ENCODE data around the gene ZNF416. TPM values are rescaled to one million over a fixed set of nuclear protein-coding genes. Genes with fewer than 3 reads are reported as not detected.

Gene ZNF416
- total RNA-seq, 1 experiment from 2014 or later, result 3.6 TPM

DNA sequence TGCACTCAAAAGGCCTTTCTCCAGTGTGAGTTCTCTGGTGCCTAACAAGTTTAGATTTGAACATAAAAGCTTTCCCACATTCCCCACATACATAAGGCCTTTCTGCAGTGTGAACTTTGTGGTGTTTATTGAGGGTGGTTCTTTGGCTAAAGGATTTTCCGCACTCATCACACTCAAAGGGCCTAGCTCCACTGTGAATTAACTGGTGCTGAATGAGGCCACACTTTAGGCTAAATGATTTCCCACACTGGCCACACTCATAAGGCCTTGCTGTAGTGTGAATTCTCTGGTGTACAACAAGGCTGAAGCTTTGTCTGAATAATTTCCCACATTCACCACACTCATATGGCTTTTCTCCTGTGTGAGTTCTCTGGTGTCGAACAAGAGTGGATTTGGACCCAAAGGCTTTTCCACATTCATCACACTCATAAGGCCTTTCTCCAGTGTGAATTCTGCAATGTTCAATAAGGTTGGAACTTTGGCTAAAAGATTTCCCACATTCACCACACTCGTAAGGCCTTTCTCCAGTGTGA, 6.2 kb downstream of the ZNF416 start:
- Histone ChIP-seq H3K9me2 (replicated peaks; ENCODE audit: low read length) (no peaks in the 10 kb centered on the region), H3K4me2 (ENCODE audit: low read length) (no peak overlapping the region), H3F3A (ENCODE audit: low read length, unreplicated experiment) (no peaks in the 10 kb centered on the region), H3K9me3 (ENCODE audit: low read length) (peaks cover 79% of the 10 kb centered on the region), H3K36me3 (ENCODE audit: low read depth, low read length) (peaks cover 64% of the 10 kb centered on the region), H3K9ac (ENCODE audit: low read length) (no peak overlapping the region), H3K4me3 (ENCODE audit: low read length) (no peak overlapping the region), H3K79me2 (ENCODE audit: low read length) (peaks cover 2% of the 10 kb centered on the region), H2AFZ (ENCODE audit: low read length) (no peak overlapping the region), H3K27me3 (ENCODE audit: low read length) (no peaks in the 10 kb centered on the region), H4K20me1 (ENCODE audit: low read length) (no peaks in the 10 kb centered on the region), H3K4me1 (ENCODE audit: insufficient read depth, low read length) (no peaks in the 10 kb centered on the region), H3K27ac (ENCODE audit: low read length) (no peak overlapping the region)
- TF ChIP-seq EZH2 (IDR thresholded peaks at IDR 0.05; ENCODE audit: low read length, unreplicated experiment), result no peak
- TF ChIP-seq, protein P1, sequence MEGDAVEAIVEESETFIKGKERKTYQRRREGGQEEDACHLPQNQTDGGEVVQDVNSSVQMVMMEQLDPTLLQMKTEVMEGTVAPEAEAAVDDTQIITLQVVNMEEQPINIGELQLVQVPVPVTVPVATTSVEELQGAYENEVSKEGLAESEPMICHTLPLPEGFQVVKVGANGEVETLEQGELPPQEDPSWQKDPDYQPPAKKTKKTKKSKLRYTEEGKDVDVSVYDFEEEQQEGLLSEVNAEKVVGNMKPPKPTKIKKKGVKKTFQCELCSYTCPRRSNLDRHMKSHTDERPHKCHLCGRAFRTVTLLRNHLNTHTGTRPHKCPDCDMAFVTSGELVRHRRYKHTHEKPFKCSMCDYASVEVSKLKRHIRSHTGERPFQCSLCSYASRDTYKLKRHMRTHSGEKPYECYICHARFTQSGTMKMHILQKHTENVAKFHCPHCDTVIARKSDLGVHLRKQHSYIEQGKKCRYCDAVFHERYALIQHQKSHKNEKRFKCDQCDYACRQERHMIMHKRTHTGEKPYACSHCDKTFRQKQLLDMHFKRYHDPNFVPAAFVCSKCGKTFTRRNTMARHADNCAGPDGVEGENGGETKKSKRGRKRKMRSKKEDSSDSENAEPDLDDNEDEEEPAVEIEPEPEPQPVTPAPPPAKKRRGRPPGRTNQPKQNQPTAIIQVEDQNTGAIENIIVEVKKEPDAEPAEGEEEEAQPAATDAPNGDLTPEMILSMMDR (conservative IDR thresholded peaks at IDR 0.05; ENCODE audit: low read depth, low read length), result no peak
- TF ChIP-seq EZH2phosphoT487 (IDR thresholded peaks at IDR 0.05; ENCODE audit: borderline replicate concordance, low read length), result no peak
- BruUV-seq (replicated peaks), result no TSS peak
- no peak for ATAC-seq
- no peak for DNase-seq
- intact Hi-C loops (cut with micrococcal nuclease), result no loop called here
- ChIA-PET CTCF (no interaction called here), POLR2A (ENCODE audit: unreplicated experiment) (no interaction called here)

DNA sequence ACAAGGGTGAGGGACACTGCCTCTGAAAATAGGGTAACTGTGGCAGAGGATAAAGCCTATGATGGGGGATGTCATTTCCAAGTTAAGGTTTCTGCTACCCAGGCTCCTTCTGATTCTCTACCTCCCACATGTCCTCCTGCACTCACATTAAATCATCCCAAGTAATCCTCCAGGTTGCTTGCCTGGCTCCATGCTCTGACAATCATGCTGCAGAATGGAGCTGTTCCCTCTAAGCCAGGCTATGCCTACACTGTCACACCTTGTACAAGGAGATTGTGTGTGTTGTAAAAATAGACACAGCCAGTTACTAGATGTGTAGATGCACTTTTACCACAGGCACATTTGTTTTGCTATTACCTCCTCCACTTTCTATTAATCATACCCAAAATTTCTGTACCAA, 8.0 kb downstream of the ZNF416 start:
- intact Hi-C loops (cut with micrococcal nuclease), result no loop called here
- peaks cover 49% of the 10 kb centered on the region for H3K36me3 ChIP-seq (ENCODE audit: low read depth, low read length)
- DNase-seq (no peak), ATAC-seq (no peak)
- no TSS peak for BruUV-seq (replicated peaks)
- H4K20me1 ChIP-seq (ENCODE audit: low read length), result no peaks in the 10 kb centered on the region
- no peaks in the 10 kb centered on the region for H3K9me2 ChIP-seq (replicated peaks; ENCODE audit: low read length)
- no peaks in the 10 kb centered on the region for H3K27me3 ChIP-seq (ENCODE audit: low read length)
- no peak overlapping the region for H3K4me3 ChIP-seq (ENCODE audit: low read length)
- H3F3A ChIP-seq (ENCODE audit: low read length, unreplicated experiment), result no peaks in the 10 kb centered on the region
- TF ChIP-seq, protein P1 (conservative IDR thresholded peaks at IDR 0.05; ENCODE audit: low read depth, low read length), result no peak
- no peak for TF ChIP-seq EZH2phosphoT487 (IDR thresholded peaks at IDR 0.05; ENCODE audit: borderline replicate concordance, low read length)
- no peak for TF ChIP-seq EZH2 (IDR thresholded peaks at IDR 0.05; ENCODE audit: low read length, unreplicated experiment)
- H3K27ac ChIP-seq (ENCODE audit: low read length), result no peak overlapping the region
- no peaks in the 10 kb centered on the region for H3K79me2 ChIP-seq (ENCODE audit: low read length)
- CTCF ChIA-PET, result no interaction called here
- no peak overlapping the region for H3K9ac ChIP-seq (ENCODE audit: low read length)
- H3K4me2 ChIP-seq (ENCODE audit: low read length), result no peak overlapping the region
- POLR2A ChIA-PET (ENCODE audit: unreplicated experiment), result no interaction called here
- no peak overlapping the region for H2AFZ ChIP-seq (ENCODE audit: low read length)
- H3K4me1 ChIP-seq (ENCODE audit: insufficient read depth, low read length), result no peaks in the 10 kb centered on the region
- H3K9me3 ChIP-seq (ENCODE audit: low read length), result peaks cover 87% of the 10 kb centered on the region

GRCh38 chr19:57566396-57567265, 12.1 kb downstream of the ZNF416 start:
- H3K36me3 ChIP-seq (ENCODE audit: low read depth, low read length), result peaks cover 8% of the 10 kb centered on the region
- H3K9ac ChIP-seq (ENCODE audit: low read length), result no peak overlapping the region
- no peaks in the 10 kb centered on the region for H4K20me1 ChIP-seq (ENCODE audit: low read length)
- no peaks in the 10 kb centered on the region for H3F3A ChIP-seq (ENCODE audit: low read length, unreplicated experiment)
- H3K27ac ChIP-seq (ENCODE audit: low read length), result no peak overlapping the region
- H3K4me1 ChIP-seq (ENCODE audit: insufficient read depth, low read length), result no peaks in the 10 kb centered on the region
- intact Hi-C loops (cut with micrococcal nuclease), result no loop called here
- H3K9me3 ChIP-seq (ENCODE audit: low read length), result peaks cover 86% of the 10 kb centered on the region
- ChIA-PET CTCF (no interaction called here), POLR2A (ENCODE audit: unreplicated experiment) (no interaction called here)
- H3K9me2 ChIP-seq (replicated peaks; ENCODE audit: low read length), result no peaks in the 10 kb centered on the region
- no TSS peak for BruUV-seq (replicated peaks)
- H3K27me3 ChIP-seq (ENCODE audit: low read length), result no peaks in the 10 kb centered on the region
- TF ChIP-seq, protein P1 (conservative IDR thresholded peaks at IDR 0.05; ENCODE audit: low read depth, low read length), result 0 out of 2 replicates have a peak, but pooled peaks have one; percentile 13
- no peak for TF ChIP-seq EZH2phosphoT487 (IDR thresholded peaks at IDR 0.05; ENCODE audit: borderline replicate concordance, low read length)
- no peak overlapping the region for H2AFZ ChIP-seq (ENCODE audit: low read length)
- no peaks in the 10 kb centered on the region for H3K79me2 ChIP-seq (ENCODE audit: low read length)
- no peak overlapping the region for H3K4me3 ChIP-seq (ENCODE audit: low read length)
- no peak for DNase-seq
- no peak for ATAC-seq
- no peak overlapping the region for H3K4me2 ChIP-seq (ENCODE audit: low read length)
